Activated CD4-positive, CD25-positive, alpha-beta regulatory T cell treated with anti-CD3 and anti-CD28 coated beads, Interleukin-2, amount 50 U/mL, for 24 hours (primary cell): ENCODE data around the gene HOXC6.
"Not testable (repeated sequence)": the region's sequence is repeated elsewhere in the genome, so short reads cannot be mapped to it uniquely, and the experiment has no call there.

Experiments
- ATAC-seq, 2 donors: fragments of 150-1000 bp; cut with Tn5 transposase; one replicate each; pipeline ENCODE4 v1.10.0; 2021; ENCODE audit warnings: mild to moderate bottlenecking in 1 of 2, moderate library complexity in 1 of 2

HOXC6 gene

GRCh38 chr12:54030889-54031471, 2.7 kb downstream of the HOXC6 start:
- ATAC-seq: no peak

GRCh38 chr12:54031480-54031879, 3.2 kb downstream of the HOXC6 start:
- ATAC-seq: no peak

- ATAC-seq: no peak
Measured at GRCh38 chr12:54032086-54032619, 3.9 kb downstream of the HOXC6 start.

- no peak for ATAC-seq
Measured at GRCh38 chr12:54032627-54033100, 4.4 kb downstream of the HOXC6 start, which contains the start of gene HOXC5. Gene HOXC5, plus strand, starts transcription at chr12:54033050. Its CDS starts 73 bp downstream, at chr12:54033123.

- ATAC-seq: no peak
Measured at GRCh38 chr12:54033106-54033979, 5.1 kb downstream of the HOXC6 start.

GRCh38 chr12:54033980-54034784, 5.9 kb downstream of the HOXC6 start:
- no peak for ATAC-seq

- ATAC-seq: no peak
Measured at GRCh38 chr12:54034785-54035310, 6.6 kb downstream of the HOXC6 start.

GRCh38 chr12:54035568-54036264, 7.5 kb downstream of the HOXC6 start:
- ATAC-seq: no peak

GRCh38 chr12:54036620-54037359, 8.6 kb downstream of the HOXC6 start:
- ATAC-seq: no peak

GRCh38 chr12:54037360-54038283, 9.4 kb downstream of the HOXC6 start:
- no peak for ATAC-seq

GRCh38 chr12:54038284-54038870, 10.1 kb downstream of the HOXC6 start:
- ATAC-seq: no peak

GRCh38 chr12:54038871-54039414, 10.7 kb downstream of the HOXC6 start:
- no peak for ATAC-seq

GRCh38 chr12:54039417-54040147, 11.3 kb downstream of the HOXC6 start:
- no peak for ATAC-seq

- ATAC-seq: no peak
Measured at GRCh38 chr12:54040148-54040494, 11.9 kb downstream of the HOXC6 start.

- ATAC-seq: no peak
Measured at GRCh38 chr12:54040648-54041047, 12.4 kb downstream of the HOXC6 start.

- ATAC-seq: no peak
Measured at GRCh38 chr12:54041097-54041690, 13.0 kb downstream of the HOXC6 start.

GRCh38 chr12:54042033-54042432, 13.8 kb downstream of the HOXC6 start:
- not testable (repeated sequence) for ATAC-seq
